Activated naive CD4-positive, alpha-beta T cell treated with anti-CD3 and anti-CD28 coated beads for 36 hours (primary cell): ENCODE measurements around the gene EPHA3. TPM values are rescaled to one million over a fixed set of nuclear protein-coding genes. Genes with fewer than 3 reads are reported as not detected.

Experiments
- CTCF ChIA-PET: fragments of 350-600 bp; sonication (Branson Sonifier 250); formaldehyde crosslinking; loops from one replicate; lab custom pipeline; 2021; ENCODE audit warnings: antibody characterized with exemption; lab: Charles Lee
- DNase-seq: peaks from one replicate; pipeline ENCODE4 v3.0.0-alpha.2; 2020
- H3K27ac Mint-ChIP-seq: one replicate; pipeline ENCODE4 v1.8.0; 2021; ENCODE audit warnings: mild to moderate bottlenecking, mixed read lengths
- H3K27me3 Mint-ChIP-seq: one replicate; pipeline ENCODE4 v1.8.0; 2021; ENCODE audit warnings: low read depth, mixed read lengths
- H3K36me3 Mint-ChIP-seq: one replicate; pipeline ENCODE4 v1.8.0; 2021; ENCODE audit warnings: low read depth, mixed read lengths
- H3K4me1 Mint-ChIP-seq: one replicate; pipeline ENCODE4 v1.8.0; 2021; ENCODE audit warnings: low read depth, mixed read lengths
- H3K4me3 Mint-ChIP-seq: one replicate; pipeline ENCODE4 v1.8.0; 2021; ENCODE audit warnings: mild to moderate bottlenecking, moderate library complexity, mixed read lengths
- H3K9me3 Mint-ChIP-seq: one replicate; pipeline ENCODE4 v1.8.0; 2021; ENCODE audit warnings: mixed read lengths
- intact Hi-C: fragments of 100-400 bp; cut with micrococcal nuclease; formaldehyde crosslinking; loops from one replicate; pipeline ENCODE4 v1.15.1; 2023
- total RNA-seq, 2 experiments: library from RNA; stranded (reverse); gene quantifications; one replicate each; pipeline ENCODE4 v1.2.3, GENCODE V29; 2021

EPHA3 gene
- total RNA-seq, 2 experiments from 2014 or later: not detected

DNA sequence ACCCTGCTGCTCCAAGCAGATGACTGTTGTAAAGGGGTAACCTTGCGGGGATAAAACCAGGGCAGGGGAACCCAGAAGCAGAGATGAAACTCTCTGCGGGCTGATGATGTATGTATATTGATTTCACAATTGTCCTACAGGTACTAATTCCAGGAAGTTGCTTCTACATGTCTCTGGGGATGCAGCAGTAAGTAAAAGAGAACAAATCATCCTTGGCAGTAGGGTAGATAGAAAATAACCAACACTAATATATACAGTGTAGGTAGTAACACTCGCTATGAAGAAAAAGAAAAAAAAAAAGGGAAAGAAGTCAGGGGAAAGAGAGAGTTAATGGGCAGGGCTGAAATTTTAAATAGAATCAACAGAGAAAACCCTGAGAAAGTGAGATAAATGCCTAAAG lies 50.2 kb downstream of the EPHA3 start:
- CTCF ChIA-PET: no interaction called here
- H3K9me3 Mint-ChIP-seq: no peaks in the 10 kb centered on the region
- H3K4me1 Mint-ChIP-seq: no peaks in the 10 kb centered on the region
- no peak for DNase-seq
- H3K27me3 Mint-ChIP-seq: no peaks in the 10 kb centered on the region
- no peaks in the 10 kb centered on the region for H3K36me3 Mint-ChIP-seq
- H3K27ac Mint-ChIP-seq: no peak overlapping the region
- no peak overlapping the region for H3K4me3 Mint-ChIP-seq
- intact Hi-C loops: no loop called here

DNA sequence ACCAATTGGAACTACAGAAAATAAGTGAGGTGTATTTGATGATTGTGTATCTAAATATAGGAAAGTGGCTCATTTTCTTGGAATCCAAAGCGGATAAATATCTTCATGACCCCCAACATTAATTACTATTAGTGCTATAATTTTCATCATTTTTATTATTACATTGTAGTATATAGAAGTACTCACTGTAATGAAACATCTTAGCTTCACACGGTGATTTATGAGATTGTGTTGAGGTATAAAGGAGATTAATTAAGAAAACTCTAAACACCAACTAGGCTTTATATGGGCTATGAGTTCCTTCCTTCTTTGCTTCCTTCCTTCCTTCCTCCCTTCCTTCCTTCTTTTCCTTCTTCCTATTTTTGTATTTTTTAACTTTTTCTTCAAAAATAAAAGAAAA lies 52.2 kb downstream of the EPHA3 start:
- Mint-ChIP-seq H3K27me3 (no peaks in the 10 kb centered on the region), H3K4me1 (no peaks in the 10 kb centered on the region), H3K4me3 (no peak overlapping the region), H3K27ac (no peak overlapping the region), H3K9me3 (no peaks in the 10 kb centered on the region), H3K36me3 (no peaks in the 10 kb centered on the region)
- CTCF ChIA-PET: no interaction called here
- intact Hi-C loops: no loop called here
- DNase-seq: no peak

DNA sequence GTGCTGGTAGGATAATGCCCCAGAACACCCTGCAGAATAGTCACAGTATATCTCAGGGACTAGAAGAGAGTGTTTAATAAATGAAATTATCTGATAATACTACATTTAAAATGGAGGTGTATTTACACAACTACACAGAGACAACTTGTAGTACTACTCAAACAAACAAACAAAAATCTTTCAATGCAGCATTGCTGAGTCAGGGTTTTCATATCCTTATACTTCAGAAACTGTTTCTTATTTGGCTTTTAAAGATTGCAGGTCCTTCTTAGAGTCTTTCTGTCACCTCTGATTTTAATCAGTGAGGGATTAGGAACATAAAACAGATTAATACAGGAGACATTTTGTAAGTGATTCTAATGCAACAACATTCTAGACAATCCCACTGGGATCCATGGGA lies 57.4 kb downstream of the EPHA3 start:
- H3K4me1 Mint-ChIP-seq: no peaks in the 10 kb centered on the region
- CTCF ChIA-PET: no interaction called here
- no peaks in the 10 kb centered on the region for H3K9me3 Mint-ChIP-seq
- H3K4me3 Mint-ChIP-seq: no peak overlapping the region
- no peaks in the 10 kb centered on the region for H3K36me3 Mint-ChIP-seq
- intact Hi-C loops: no loop called here
- no peaks in the 10 kb centered on the region for H3K27me3 Mint-ChIP-seq
- no peak for DNase-seq
- no peak overlapping the region for H3K27ac Mint-ChIP-seq

DNA sequence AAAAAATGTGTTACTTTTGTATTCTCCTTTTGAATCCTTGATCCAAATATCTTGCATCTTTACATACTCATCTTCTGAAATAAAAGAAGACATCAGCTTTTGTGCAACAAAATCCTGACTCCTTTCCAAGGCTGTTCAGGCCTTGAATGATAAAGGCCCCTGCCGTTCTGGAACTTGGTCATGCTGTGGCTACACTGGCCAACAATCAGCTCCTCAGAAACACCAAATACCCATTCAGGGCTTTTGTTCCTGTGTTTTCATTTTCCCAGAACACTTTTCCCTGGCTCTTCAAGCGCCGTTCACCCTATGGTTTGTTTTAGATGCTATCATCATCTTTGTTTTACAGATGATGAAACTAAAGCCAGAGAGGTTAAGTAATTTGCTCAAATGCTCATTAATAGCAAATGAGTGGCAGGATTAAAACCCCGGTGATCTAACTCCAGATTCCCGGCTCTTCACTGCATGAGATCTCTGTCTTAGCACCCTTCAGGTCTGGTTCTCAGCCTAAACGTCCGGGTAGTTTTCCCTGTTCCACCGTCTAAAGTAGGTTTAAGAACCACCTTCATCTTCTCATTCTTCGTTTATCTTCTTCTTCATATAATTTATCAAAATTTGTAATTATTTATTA lies 58.3 kb downstream of the EPHA3 start:
- intact Hi-C loops: no loop called here
- H3K27me3 Mint-ChIP-seq: no peaks in the 10 kb centered on the region
- no peak overlapping the region for H3K27ac Mint-ChIP-seq
- H3K4me1 Mint-ChIP-seq: no peaks in the 10 kb centered on the region
- H3K36me3 Mint-ChIP-seq: no peaks in the 10 kb centered on the region
- no peak overlapping the region for H3K4me3 Mint-ChIP-seq
- H3K9me3 Mint-ChIP-seq: no peaks in the 10 kb centered on the region
- DNase-seq: no peak
- CTCF ChIA-PET: no interaction called here

DNA sequence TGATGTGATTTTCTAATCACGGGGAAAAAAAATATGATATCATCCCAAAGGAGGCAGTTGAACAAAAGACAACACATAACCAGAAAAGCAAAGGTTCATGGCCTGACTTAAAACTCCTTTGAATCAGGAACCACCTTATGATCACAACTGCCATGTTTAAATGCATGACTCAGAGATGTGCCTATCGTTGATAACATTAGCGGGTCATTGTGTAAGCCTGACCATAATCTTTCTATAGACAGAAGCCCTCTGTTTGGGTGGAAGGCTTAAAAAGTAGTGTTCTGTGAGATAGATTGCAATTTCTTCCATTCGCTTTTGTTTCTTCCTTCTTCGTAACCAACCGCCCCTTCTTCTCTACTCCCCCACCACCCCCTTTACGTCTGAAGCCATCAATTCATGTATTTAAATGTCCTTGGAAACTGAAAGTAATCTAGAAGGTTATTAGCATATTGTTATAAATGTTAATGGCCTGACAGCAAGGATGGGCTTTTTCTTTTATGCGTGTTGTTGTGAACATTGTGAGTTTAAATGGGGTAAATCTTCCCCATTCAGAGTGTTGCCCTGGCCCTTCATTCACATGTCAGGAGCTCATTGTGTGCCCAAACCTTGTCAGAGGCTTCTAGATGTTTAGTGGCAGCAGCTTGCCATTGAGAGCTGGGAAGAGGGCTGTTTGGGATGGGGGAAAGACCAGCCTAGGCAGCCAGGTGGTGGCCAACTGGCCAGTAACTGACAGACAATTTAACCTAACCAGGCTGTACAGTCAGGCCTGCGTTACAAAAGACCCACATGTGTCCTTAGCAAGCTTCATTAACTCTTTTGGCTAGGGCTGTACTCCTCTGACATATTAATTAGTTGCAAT lies 64.5 kb downstream of the EPHA3 start:
- H3K4me1 Mint-ChIP-seq: no peaks in the 10 kb centered on the region
- H3K36me3 Mint-ChIP-seq: no peaks in the 10 kb centered on the region
- DNase-seq: no peak
- H3K9me3 Mint-ChIP-seq: no peaks in the 10 kb centered on the region
- no peak overlapping the region for H3K27ac Mint-ChIP-seq
- CTCF ChIA-PET: no interaction called here
- H3K4me3 Mint-ChIP-seq: no peak overlapping the region
- intact Hi-C loops: no loop called here
- H3K27me3 Mint-ChIP-seq: no peaks in the 10 kb centered on the region

DNA sequence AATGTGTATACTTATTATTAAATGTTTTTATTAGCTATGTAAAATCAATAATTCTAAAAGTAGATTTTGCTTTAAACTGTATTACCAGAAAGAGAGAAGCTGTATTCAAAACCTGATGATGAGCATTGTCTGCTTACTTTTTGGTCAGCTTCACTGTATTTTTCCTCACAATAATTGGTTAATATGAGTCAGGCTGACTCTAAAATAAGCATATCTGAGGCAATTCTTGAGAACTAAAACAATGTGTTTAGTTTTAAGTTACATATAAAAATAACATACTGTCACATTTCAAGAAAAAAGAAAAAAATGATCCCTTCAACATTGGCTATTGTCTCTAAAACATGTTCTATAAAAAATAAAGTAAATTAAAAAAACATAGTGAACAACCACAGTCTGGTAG lies 66.1 kb downstream of the EPHA3 start:
- CTCF ChIA-PET: interaction anchor here (0.9 kb wide), 1 partner anchor 9 kb away, joined by 3 read pairs; no protein-coding TSS in a partner anchor
- H3K9me3 Mint-ChIP-seq: no peaks in the 10 kb centered on the region
- no peak overlapping the region for H3K4me3 Mint-ChIP-seq
- no peaks in the 10 kb centered on the region for H3K27me3 Mint-ChIP-seq
- H3K36me3 Mint-ChIP-seq: no peaks in the 10 kb centered on the region
- no peaks in the 10 kb centered on the region for H3K4me1 Mint-ChIP-seq
- intact Hi-C loops: no loop called here
- DNase-seq: no peak
- H3K27ac Mint-ChIP-seq: no peak overlapping the region

DNA sequence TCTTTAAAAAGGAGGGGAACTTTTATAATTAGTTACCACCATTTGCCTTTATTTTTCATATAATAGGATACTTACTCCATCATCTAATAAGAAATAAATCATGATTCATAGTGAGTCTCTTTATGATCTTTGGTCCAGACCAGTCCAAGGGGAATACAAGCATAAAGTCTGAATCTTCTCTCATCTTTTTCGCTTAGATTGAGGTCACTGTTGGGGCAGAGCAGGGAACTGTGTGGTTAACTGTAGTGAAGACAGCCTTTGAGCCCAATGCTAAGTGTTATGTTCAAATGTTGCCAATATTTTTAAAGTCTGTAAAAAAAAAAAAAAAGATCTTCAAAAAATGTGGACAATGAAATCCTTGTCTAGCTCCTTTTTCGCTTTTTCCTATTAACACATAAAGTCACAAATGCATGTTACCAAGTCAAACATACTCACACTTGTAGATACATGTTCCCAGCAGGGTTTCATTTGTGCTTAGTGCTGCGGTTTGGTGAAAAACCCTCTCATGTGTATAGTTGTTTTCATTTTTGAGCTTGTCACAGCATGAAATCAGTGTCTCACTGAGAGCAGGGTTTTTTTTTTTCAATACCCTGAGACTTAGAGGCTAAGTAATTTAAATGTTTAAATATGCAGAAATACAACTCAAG lies 72.1 kb downstream of the EPHA3 start:
- no peak for DNase-seq
- Mint-ChIP-seq H3K4me3 (no peak overlapping the region), H3K36me3 (no peaks in the 10 kb centered on the region), H3K4me1 (no peaks in the 10 kb centered on the region), H3K27me3 (no peaks in the 10 kb centered on the region), H3K9me3 (no peaks in the 10 kb centered on the region), H3K27ac (no peak overlapping the region)
- intact Hi-C loops: no loop called here
- CTCF ChIA-PET: interaction anchor here (0.6 kb wide), 1 partner anchor 233 kb away, joined by 3 read pairs; no protein-coding TSS in a partner anchor

DNA sequence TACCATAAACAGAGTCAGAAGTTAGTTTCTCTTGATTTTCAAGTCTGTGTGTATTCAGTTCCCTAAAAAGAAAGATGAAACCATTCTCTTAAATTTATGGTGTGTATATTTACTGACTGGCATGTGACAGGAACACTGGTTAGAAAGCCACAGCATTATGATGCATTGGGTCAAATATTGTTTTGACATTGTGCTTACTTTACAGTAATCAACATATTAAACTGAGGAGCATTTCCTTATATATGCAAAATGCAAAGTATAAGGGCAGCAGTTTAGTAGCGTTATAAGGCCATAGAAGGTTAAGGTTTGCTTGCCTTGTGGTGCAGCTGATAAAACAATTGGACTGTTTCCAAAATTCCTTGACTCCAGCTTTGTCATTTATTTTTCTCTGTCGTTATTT lies 72.9 kb downstream of the EPHA3 start:
- Mint-ChIP-seq H3K27me3 (no peaks in the 10 kb centered on the region), H3K4me1 (no peaks in the 10 kb centered on the region), H3K4me3 (no peak overlapping the region), H3K36me3 (no peaks in the 10 kb centered on the region), H3K27ac (no peak overlapping the region), H3K9me3 (no peaks in the 10 kb centered on the region)
- intact Hi-C loops: no loop called here
- CTCF ChIA-PET: interaction anchor here (0.6 kb wide), 1 partner anchor 234 kb away, joined by 3 read pairs; no protein-coding TSS in a partner anchor
- DNase-seq: no peak

DNA sequence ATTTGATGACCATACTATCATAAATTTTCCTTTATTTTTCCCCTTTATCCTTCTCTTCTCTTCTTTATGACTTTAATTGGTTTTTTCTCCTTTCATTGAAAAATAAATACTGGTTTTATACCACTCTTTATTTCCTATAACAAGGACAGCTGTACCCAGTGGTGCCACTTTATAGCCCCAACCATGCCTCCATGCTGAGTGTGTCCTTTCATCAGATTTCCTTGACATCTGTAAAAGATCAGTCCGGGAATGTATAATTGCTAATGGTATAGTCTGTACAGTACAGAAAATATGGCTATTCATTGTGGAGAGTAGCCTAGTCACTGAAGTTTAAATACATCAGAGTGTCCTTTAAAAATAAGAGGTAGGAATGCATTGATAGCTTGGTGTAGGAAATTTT lies 74.6 kb downstream of the EPHA3 start:
- Mint-ChIP-seq H3K36me3 (no peaks in the 10 kb centered on the region), H3K4me1 (no peaks in the 10 kb centered on the region), H3K27ac (no peak overlapping the region), H3K4me3 (no peak overlapping the region), H3K27me3 (no peaks in the 10 kb centered on the region), H3K9me3 (no peaks in the 10 kb centered on the region)
- DNase-seq: no peak
- CTCF ChIA-PET: no interaction called here
- intact Hi-C loops: no loop called here

DNA sequence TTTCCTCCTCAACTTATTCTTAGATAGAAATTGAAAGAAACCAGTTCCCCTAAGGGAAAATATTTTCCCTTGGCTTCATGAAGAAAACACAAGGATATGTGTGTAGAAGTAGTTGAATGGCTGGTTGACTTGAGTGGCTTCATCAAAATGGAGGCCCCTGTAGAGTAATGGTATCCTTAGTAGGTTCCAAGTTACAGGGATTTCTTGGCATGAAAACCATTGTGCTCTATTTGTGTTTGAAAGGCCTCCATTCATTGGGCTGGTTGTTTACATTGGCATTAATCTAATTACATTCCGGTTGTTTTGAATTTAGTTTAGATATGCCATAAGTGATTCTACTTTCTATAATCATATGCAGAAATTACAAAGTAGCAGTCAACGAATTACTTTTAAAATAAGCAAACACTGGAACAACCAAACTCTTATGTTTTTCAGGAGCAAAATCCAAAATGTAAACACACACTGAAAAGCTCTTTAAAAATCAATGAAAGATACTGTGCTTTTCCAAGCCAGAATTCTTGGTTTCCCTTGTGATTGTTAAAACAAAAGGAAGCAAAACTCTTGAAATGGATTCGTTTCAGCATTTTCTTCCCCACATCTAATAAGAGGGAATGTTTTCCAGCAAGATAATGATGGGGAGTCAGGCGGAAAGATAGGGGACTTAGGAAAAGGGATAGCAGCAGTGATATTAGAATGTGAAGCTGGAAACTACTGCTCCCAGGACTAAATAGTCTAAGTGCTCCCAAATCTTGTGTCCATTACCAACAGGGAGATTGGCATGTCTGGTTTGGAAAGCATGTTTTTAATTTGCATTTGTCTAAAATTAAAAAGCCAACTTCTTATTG lies 77.0 kb downstream of the EPHA3 start:
- Mint-ChIP-seq H3K27ac (no peak overlapping the region), H3K9me3 (no peaks in the 10 kb centered on the region), H3K4me3 (no peak overlapping the region), H3K27me3 (no peaks in the 10 kb centered on the region), H3K36me3 (no peaks in the 10 kb centered on the region), H3K4me1 (no peaks in the 10 kb centered on the region)
- DNase-seq: no peak
- CTCF ChIA-PET: no interaction called here
- intact Hi-C loops: no loop called here

DNA sequence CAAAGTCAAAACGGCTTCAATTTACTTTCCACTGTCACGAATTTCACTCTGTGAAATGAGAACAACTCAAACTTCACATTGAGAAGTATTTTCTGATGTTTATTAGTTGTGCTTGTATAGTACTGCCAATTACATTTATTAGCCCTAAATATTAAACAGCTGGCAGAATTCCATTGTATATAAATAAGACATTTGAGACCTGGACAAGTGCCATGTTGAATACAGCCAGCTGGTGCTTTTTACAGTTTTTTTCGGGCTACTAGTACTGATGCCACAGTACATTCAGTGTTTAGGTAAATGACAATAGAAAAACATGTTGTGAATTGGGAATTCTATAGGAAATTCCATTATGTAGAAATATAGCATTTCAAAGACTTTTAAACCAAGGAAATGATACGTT lies 79.0 kb downstream of the EPHA3 start:
- no peaks in the 10 kb centered on the region for H3K27me3 Mint-ChIP-seq
- intact Hi-C loops: no loop called here
- H3K9me3 Mint-ChIP-seq: no peaks in the 10 kb centered on the region
- H3K4me3 Mint-ChIP-seq: no peak overlapping the region
- H3K27ac Mint-ChIP-seq: no peak overlapping the region
- CTCF ChIA-PET: no interaction called here
- no peaks in the 10 kb centered on the region for H3K36me3 Mint-ChIP-seq
- DNase-seq: no peak
- no peaks in the 10 kb centered on the region for H3K4me1 Mint-ChIP-seq

DNA sequence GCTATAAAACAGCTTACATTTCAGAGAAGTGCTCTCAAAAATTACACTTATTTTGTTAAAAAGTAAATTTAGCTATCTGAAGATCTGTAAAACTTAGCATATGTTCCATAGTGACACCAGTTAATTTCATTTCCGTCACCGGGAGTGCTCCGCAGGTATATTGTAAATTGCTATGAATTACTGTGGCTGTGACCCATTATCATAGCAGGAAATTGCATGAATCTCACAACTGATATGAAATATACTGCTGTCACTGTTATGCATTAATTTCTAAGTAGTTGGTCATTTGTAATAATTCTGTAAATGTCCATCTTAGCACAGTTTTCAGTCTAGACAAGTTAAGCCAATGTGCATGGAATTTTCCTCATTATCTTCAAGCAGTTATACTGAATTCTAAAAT lies 91.2 kb downstream of the EPHA3 start:
- Mint-ChIP-seq H3K27me3 (no peaks in the 10 kb centered on the region), H3K36me3 (no peaks in the 10 kb centered on the region), H3K4me3 (no peak overlapping the region), H3K4me1 (no peaks in the 10 kb centered on the region), H3K27ac (no peak overlapping the region), H3K9me3 (no peaks in the 10 kb centered on the region)
- intact Hi-C loops: no loop called here
- CTCF ChIA-PET: interaction anchor here (0.6 kb wide), 1 partner anchor 758 kb away, joined by 3 read pairs; no protein-coding TSS in a partner anchor
- no peak for DNase-seq
